GM13976 (cell line): ENCODE data around the gene PTP4A2.
"Not testable (repeated sequence)": the region's sequence is repeated elsewhere in the genome, so short reads cannot be mapped to it uniquely, and the experiment has no call there.

Experiments
- DNase-seq: peaks from one replicate; pipeline ENCODE4 v3.0.0; 2012; ENCODE audit warnings: low spot score
- in situ Hi-C: fragments of 300-500 bp; cut with MboI; formaldehyde crosslinking; loops from one replicate; pipeline ENCODE4 v1.12.0; 2022; ENCODE audit warnings: low sequenced_read_pairs, mixed read lengths, inconsistent platforms; ENCODE audit not compliant: unreplicated experiment
- TF ChIP-seq, protein P1 (sequence below): IDR thresholded peaks from 2 replicates; pipeline ENCODE4 v1.5.1; 2012; ENCODE audit warnings: borderline replicate concordance, mild to moderate bottlenecking; ENCODE audit not compliant: insufficient read depth; ENCODE audit errors: extremely low read depth, missing control alignments, control extremely low read depth

The PTP4A2 gene

GRCh38 chr1:31931593-31932225 lies 6.5 kb downstream of the PTP4A2 start:
- TF ChIP-seq, protein P1, sequence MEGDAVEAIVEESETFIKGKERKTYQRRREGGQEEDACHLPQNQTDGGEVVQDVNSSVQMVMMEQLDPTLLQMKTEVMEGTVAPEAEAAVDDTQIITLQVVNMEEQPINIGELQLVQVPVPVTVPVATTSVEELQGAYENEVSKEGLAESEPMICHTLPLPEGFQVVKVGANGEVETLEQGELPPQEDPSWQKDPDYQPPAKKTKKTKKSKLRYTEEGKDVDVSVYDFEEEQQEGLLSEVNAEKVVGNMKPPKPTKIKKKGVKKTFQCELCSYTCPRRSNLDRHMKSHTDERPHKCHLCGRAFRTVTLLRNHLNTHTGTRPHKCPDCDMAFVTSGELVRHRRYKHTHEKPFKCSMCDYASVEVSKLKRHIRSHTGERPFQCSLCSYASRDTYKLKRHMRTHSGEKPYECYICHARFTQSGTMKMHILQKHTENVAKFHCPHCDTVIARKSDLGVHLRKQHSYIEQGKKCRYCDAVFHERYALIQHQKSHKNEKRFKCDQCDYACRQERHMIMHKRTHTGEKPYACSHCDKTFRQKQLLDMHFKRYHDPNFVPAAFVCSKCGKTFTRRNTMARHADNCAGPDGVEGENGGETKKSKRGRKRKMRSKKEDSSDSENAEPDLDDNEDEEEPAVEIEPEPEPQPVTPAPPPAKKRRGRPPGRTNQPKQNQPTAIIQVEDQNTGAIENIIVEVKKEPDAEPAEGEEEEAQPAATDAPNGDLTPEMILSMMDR: no peak
- no peak for DNase-seq
- in situ Hi-C loops: no loop called here

- in situ Hi-C loops: no loop called here
- TF ChIP-seq, protein P1: no peak
- no peak for DNase-seq
These were observed 7.2 kb downstream of the PTP4A2 start for GRCh38 chr1:31930836-31931592.

- in situ Hi-C loops: no loop called here
- TF ChIP-seq, protein P1: no peak
- DNase-seq: no peak
These were observed 10.5 kb downstream of the PTP4A2 start for GRCh38 chr1:31927661-31927980.

DNA sequence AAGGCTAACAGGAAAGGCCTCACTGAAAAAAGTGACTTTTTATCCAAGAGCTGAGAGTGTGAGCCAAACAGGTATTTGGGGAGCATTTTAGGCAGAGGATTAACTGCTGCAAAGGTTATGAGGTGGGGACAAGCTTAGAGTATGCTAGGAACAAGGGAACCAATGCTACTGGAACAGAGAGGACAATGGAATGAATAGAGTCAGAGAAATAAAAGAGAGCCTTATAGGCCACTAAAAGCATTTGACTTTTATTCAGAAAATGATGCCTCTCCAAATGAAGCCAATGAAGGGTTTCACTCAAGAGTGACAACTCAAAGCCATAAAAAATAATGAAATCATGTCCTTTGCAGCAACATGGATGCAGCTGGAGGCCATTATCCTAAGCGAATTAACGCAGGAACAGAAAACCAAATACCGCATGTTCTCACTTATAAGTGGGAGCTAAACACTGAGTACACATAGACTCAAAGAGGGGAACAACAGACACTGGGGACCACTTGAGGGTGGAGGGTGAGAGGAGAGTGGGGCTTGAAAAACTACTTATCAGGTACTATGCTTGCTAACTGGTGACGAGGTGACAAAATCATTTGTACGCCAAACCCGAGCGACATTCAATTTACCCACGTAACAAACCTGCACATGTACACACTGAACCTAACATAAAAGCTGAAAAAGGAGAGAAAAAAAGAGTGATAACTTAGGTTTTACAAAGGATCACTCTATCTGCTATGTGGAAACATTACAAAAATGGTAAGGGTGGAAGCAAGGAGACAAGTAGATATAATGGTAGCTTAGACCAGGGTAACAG lies 11.1 kb downstream of the PTP4A2 start:
- in situ Hi-C loops: no loop called here
- TF ChIP-seq, protein P1: no peak
- DNase-seq: no peak

GRCh38 chr1:31926252-31926651 lies 11.9 kb downstream of the PTP4A2 start:
- TF ChIP-seq, protein P1: no peak
- in situ Hi-C loops: no loop called here
- no peak for DNase-seq

DNA sequence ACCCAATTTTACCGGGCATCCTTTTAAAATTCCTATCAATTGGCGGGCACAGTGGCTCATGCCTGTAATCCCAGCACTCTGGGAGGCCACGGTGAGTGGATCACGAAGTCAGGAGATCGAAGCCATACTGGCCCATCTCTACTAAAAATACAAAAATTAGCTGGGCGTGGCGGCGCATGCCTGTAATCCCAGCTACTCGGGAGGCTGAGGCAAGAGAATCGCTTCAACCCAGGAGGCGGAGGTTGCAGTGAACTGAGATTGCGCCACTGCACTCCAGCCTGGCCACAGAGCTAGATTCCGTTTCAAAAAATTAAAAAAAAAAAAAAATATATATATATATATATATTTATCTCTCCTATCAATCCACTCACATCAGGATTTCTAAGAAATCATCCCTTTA lies 12.3 kb downstream of the PTP4A2 start:
- DNase-seq, in situ Hi-C loops: not testable (repeated sequence)

DNA sequence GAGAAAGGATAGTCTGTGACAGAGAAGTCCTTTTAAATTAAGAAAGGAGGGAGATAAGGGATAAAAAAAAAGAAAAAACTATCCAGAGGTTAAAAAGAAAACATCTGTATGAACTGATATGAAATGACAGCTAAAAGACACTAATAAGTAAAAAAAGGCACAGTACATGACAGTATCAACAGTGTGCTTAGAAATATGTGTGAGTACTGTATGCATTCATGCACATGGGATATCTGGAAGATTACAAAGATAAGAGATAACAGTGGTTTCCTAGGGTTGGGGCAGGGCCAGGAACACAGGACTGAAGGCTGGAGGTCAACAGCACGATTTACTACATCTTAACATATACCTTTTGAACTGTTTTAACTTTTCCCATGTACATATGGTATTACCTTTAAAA lies 13.3 kb downstream of the PTP4A2 start:
- in situ Hi-C loops: no loop called here
- TF ChIP-seq, protein P1: no peak
- DNase-seq: no peak
